Hepatocyte (in vitro differentiated cells): ENCODE measurements around the gene FAT2. TPM values are rescaled to one million over a fixed set of nuclear protein-coding genes. Genes with fewer than 3 reads are reported as not detected.
A peak's percentile ranks its signal among the peaks of the same experiment; 100 is the strongest.

Experiments
- DNase-seq: peaks from one replicate; pipeline ENCODE4 v3.0.0-alpha.2; 2016; ENCODE audit warnings: low spot score
- H2AFZ ChIP-seq: fragments of 200-600 bp; sonication (generic); 2 replicates; pipeline ENCODE4 v1.6.0; 2016; ENCODE audit warnings: antibody characterized with exemption, mild to moderate bottlenecking
- H3K27ac ChIP-seq: fragments of 200-600 bp; sonication (generic); 2 replicates; pipeline ENCODE4 v1.5.1; 2016; ENCODE audit warnings: mild to moderate bottlenecking
- H3K27me3 ChIP-seq: fragments of 200-600 bp; sonication (generic); 2 replicates; pipeline ENCODE4 v1.6.1; 2016
- H3K36me3 ChIP-seq: fragments of 200-600 bp; sonication (generic); replicated peaks from 2 replicates; pipeline ENCODE4 v1.5.1; 2016; ENCODE audit warnings: low read depth; ENCODE audit not compliant: insufficient read depth
- H3K4me1 ChIP-seq: fragments of 200-600 bp; sonication (generic); 2 replicates; pipeline ENCODE4 v1.5.1; 2016; ENCODE audit warnings: mild to moderate bottlenecking, moderate library complexity; ENCODE audit not compliant: insufficient read depth
- H3K4me2 ChIP-seq: fragments of 200-600 bp; sonication (generic); 2 replicates; pipeline ENCODE4 v1.6.0; 2016
- H3K4me3 ChIP-seq: fragments of 200-600 bp; sonication (generic); 2 replicates; pipeline ENCODE4 v1.5.1; 2016; ENCODE audit warnings: mild to moderate bottlenecking
- H3K79me2 ChIP-seq: fragments of 200-600 bp; sonication (generic); 2 replicates; pipeline ENCODE4 v1.6.0; 2017; ENCODE audit warnings: mild to moderate bottlenecking
- H3K9me2 ChIP-seq: fragments of 200-600 bp; sonication (generic); replicated peaks from 2 replicates; pipeline ENCODE4 v1.6.0; 2017; ENCODE audit warnings: mild to moderate bottlenecking; ENCODE audit not compliant: insufficient read depth
- H3K9me3 ChIP-seq: fragments of 200-600 bp; sonication (generic); 2 replicates; pipeline ENCODE4 v1.5.1; 2016; ENCODE audit warnings: low read depth, mild to moderate bottlenecking
- H4K20me1 ChIP-seq: fragments of 200-600 bp; sonication (generic); 2 replicates; pipeline ENCODE4 v1.6.0; 2016; ENCODE audit warnings: mild to moderate bottlenecking; ENCODE audit not compliant: insufficient read depth, poor library complexity, severe bottlenecking
- CTCF ChIP-seq: fragments of 200-600 bp; sonication (generic); IDR thresholded peaks from 2 replicates; pipeline ENCODE4 v1.5.1; 2016; ENCODE audit warnings: antibody characterized with exemption, mild to moderate bottlenecking; ENCODE audit not compliant: poor library complexity
- EZH2 ChIP-seq: fragments of 200-600 bp; sonication (generic); IDR thresholded peaks from 2 replicates; pipeline ENCODE4 v1.6.1; 2016; ENCODE audit warnings: antibody characterized with exemption, mild to moderate bottlenecking, borderline replicate concordance
- EZH2phosphoT487 ChIP-seq: fragments of 200-600 bp; sonication (generic); IDR thresholded peaks from one replicate; pipeline ENCODE4 v1.6.1; 2018; ENCODE audit warnings: antibody characterized with exemption, mild to moderate bottlenecking, low read depth, moderate library complexity; ENCODE audit not compliant: unreplicated experiment, severe bottlenecking
- WGBS: methylation state at CpG from one replicate; pipeline ENCODE4 v1.1.6; 2016; ENCODE audit warnings: low lambda C conversion rate; ENCODE audit errors: missing lambda C conversion rate; 5-methylcytosine and 5-hydroxymethylcytosine counted together
- polyA plus RNA-seq: library from polyadenylated mRNA; unstranded; fragments of >200 nt; fragmentation: Nextera tagmentation; extraction: Ambion mirVana; gene quantifications from 2 replicates; pipeline ENCODE4 v1.2.1, GENCODE V29; 2016
- total RNA-seq: library from RNA; depleted of rRNA; stranded (reverse); fragments of >200 nt; gene quantifications from 2 replicates; pipeline ENCODE4 v1.2.3, GENCODE V29; 2014

Gene FAT2
- total and polyA plus RNA-seq, 2 experiments from 2014 or later, result 0.10 to 0.40 TPM

- Histone ChIP-seq H3K9me3 (no peaks in the 10 kb centered on the region), H2AFZ (no peak overlapping the region), H3K27ac (no peak overlapping the region), H3K36me3 (no peaks in the 10 kb centered on the region), H4K20me1 (no peaks in the 10 kb centered on the region), H3K4me2 (no peak overlapping the region), H3K27me3 (no peaks in the 10 kb centered on the region), H3K9me2 (no peaks in the 10 kb centered on the region), H3K4me1 (peaks cover 9% of the 10 kb centered on the region), H3K79me2 (no peaks in the 10 kb centered on the region), H3K4me3 (no peak overlapping the region)
- TF ChIP-seq CTCF, result no peak
- no peak for TF ChIP-seq EZH2
- TF ChIP-seq EZH2phosphoT487, result no peak
- WGBS, result 70% methylated on average over 1 of the region's 1 CpG
- no peak for DNase-seq
These were observed 7.4 kb upstream of the FAT2 start for GRCh38 chr5:151598549-151598948.

GRCh38 chr5:151597749-151598148, 6.6 kb upstream of the FAT2 start:
- H2AFZ ChIP-seq, result no peak overlapping the region
- H3K36me3 ChIP-seq, result no peaks in the 10 kb centered on the region

GRCh38 chr5:151596828-151597539, 5.9 kb upstream of the FAT2 start:
- H3K9me3 ChIP-seq, result no peaks in the 10 kb centered on the region
- no peak overlapping the region for H3K27ac ChIP-seq
- no peaks in the 10 kb centered on the region for H3K9me2 ChIP-seq
- no peak for TF ChIP-seq CTCF
- no peak for TF ChIP-seq EZH2
- TF ChIP-seq EZH2phosphoT487, result no peak
- H3K79me2 ChIP-seq, result no peaks in the 10 kb centered on the region
- no peak overlapping the region for H3K4me2 ChIP-seq
- H3K4me3 ChIP-seq, result no peak overlapping the region
- peak; percentile 33 for DNase-seq
- no peaks in the 10 kb centered on the region for H4K20me1 ChIP-seq
- H2AFZ ChIP-seq, result no peak overlapping the region
- H3K36me3 ChIP-seq, result no peaks in the 10 kb centered on the region
- H3K4me1 ChIP-seq, result peaks cover 21% of the 10 kb centered on the region
- 15% methylated on average over 2 of the region's 2 CpGs for WGBS
- H3K27me3 ChIP-seq, result no peaks in the 10 kb centered on the region

More at GRCh38 chr5:151597749-151598148, 6.6 kb upstream of the FAT2 start:
- Histone ChIP-seq H3K27me3 (no peaks in the 10 kb centered on the region), H3K79me2 (no peaks in the 10 kb centered on the region), H3K4me1 (peaks cover 14% of the 10 kb centered on the region), H3K9me3 (no peaks in the 10 kb centered on the region), H3K4me3 (no peak overlapping the region), H4K20me1 (no peaks in the 10 kb centered on the region), H3K9me2 (no peaks in the 10 kb centered on the region), H3K4me2 (no peak overlapping the region), H3K27ac (no peak overlapping the region)
- no peak for DNase-seq
- TF ChIP-seq CTCF (no peak), EZH2phosphoT487 (no peak), EZH2 (no peak)
- WGBS, result 73% methylated on average over 3 of the region's 3 CpGs
